Caco-2 (cell line): ENCODE results near the gene SEC61G. TPM values are rescaled to one million over a fixed set of nuclear protein-coding genes. Genes with fewer than 3 reads are reported as not detected.

Experiments used
- BruUV-seq: library from RNA; stranded (reverse); fragments of 400-500 nt; replicated peaks from 2 replicates; lab custom pipeline; 2021; lab: Mats Ljungman, UMichigan
- CTCF ChIA-PET: fragments of 300-600 bp; sonication (Branson Sonifier 250); formaldehyde crosslinking; loops from one replicate; lab custom pipeline; 2022; ENCODE audit warnings: antibody characterized with exemption; lab: Charles Lee
- POLR2A ChIA-PET: fragments of 300-600 bp; sonication (Branson Sonifier 250); formaldehyde crosslinking; loops from one replicate; lab custom pipeline; 2022; ENCODE audit warnings: antibody characterized with exemption; lab: Charles Lee
- DNase-seq, 2 experiments: peaks; one replicate each; pipeline versions ENCODE4 v3.0.0 to v3.0.0-alpha.2; 2020 to 2022
- H3K27me3 ChIP-seq: replicated peaks from 2 replicates; pipeline ENCODE4 v1.6.0; 2011; ENCODE audit warnings: low read length; ENCODE audit not compliant: control insufficient read depth, insufficient read depth
- H3K36me3 ChIP-seq: 2 replicates; pipeline ENCODE4 v1.5.1; 2011; ENCODE audit warnings: low read length; ENCODE audit not compliant: control insufficient read depth, insufficient read depth
- H3K4me1 ChIP-seq: fragments of 250-450 bp; sonication (Bioruptor Pico); 2 replicates; pipeline ENCODE4 v1.5.1; 2020; ENCODE audit warnings: mild to moderate bottlenecking
- H3K4me3 ChIP-seq: 2 replicates; pipeline ENCODE4 v1.5.1; 2011; ENCODE audit warnings: low read depth, mild to moderate bottlenecking, control low read depth, low read length
- H3K9me3 ChIP-seq: fragments of 250-450 bp; sonication (Bioruptor Pico); 2 replicates; pipeline ENCODE4 v1.5.1; 2020; ENCODE audit warnings: mild to moderate bottlenecking, moderate library complexity
- H3K27ac Mint-ChIP-seq: one replicate; pipeline ENCODE4 v1.8.0; 2022; ENCODE audit warnings: mixed read lengths; ENCODE audit not compliant: unreplicated experiment
- H3K27me3 Mint-ChIP-seq: one replicate; pipeline ENCODE4 v1.8.0; 2022; ENCODE audit warnings: mixed read lengths; ENCODE audit not compliant: insufficient read depth, unreplicated experiment
- H3K36me3 Mint-ChIP-seq: one replicate; pipeline ENCODE4 v1.8.0; 2022; ENCODE audit warnings: mild to moderate bottlenecking, mixed read lengths; ENCODE audit not compliant: insufficient read depth, unreplicated experiment
- H3K4me1 Mint-ChIP-seq: one replicate; pipeline ENCODE4 v1.8.0; 2022; ENCODE audit warnings: low read depth, mixed read lengths; ENCODE audit not compliant: unreplicated experiment
- H3K4me3 Mint-ChIP-seq: one replicate; pipeline ENCODE4 v1.8.0; 2022; ENCODE audit warnings: mild to moderate bottlenecking, moderate library complexity, mixed read lengths; ENCODE audit not compliant: unreplicated experiment
- H3K9me3 Mint-ChIP-seq: one replicate; pipeline ENCODE4 v1.8.0; 2022; ENCODE audit warnings: mixed read lengths; ENCODE audit not compliant: unreplicated experiment
- intact Hi-C: fragments of 100-400 bp; cut with micrococcal nuclease; formaldehyde crosslinking; loops from one replicate; pipeline ENCODE4 v1.10.0; 2022; ENCODE audit not compliant: unreplicated experiment
- total RNA-seq: library from RNA; stranded (reverse); gene quantifications from 2 replicates; pipeline ENCODE4 v1.2.3, GENCODE V29; 2022
- TF ChIP-seq, protein P1 (sequence below), 2 experiments: fragments of 200-600 bp in 1 of 2; IDR thresholded peaks; 1 replicate in 1 of 2; 2 replicates in 1 of 2; pipeline versions ENCODE4 v1.5.1 to v1.8.0; 2011 to 2022; ENCODE audit warnings: antibody characterized with exemption in 1 of 2, control low read depth in 1 of 2, inconsistent platforms in 1 of 2, low read depth in 1 of 2, low read length in 1 of 2, mild to moderate bottlenecking in 1 of 2, moderate library complexity in 1 of 2; ENCODE audit not compliant: insufficient read depth in 1 of 2, severe bottlenecking in 1 of 2, unreplicated experiment in 1 of 2

The SEC61G gene
- total RNA-seq, 1 experiment from 2014 or later: 189 TPM

DNA sequence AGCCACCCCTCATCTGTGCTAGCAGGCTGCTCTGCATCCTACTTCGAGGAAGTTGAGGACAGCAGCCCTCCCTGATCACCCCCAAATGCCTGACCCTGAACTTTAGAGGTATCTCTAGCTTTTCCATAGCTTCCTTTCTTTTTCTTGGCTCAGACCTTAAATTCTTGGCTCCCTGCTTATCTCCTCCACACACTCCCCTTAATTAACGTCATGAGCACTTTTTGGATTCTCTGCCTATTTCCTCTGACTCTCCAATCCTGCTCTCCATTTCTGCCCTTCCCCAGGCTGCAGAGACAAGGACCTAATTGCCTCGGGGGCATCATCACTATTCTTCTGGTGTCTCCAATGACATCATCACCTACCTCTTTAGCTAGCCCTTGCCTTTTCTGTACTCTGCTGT lies 40.8 kb upstream of the SEC61G start:
- BruUV-seq: no TSS peak
- TF ChIP-seq, protein P1, sequence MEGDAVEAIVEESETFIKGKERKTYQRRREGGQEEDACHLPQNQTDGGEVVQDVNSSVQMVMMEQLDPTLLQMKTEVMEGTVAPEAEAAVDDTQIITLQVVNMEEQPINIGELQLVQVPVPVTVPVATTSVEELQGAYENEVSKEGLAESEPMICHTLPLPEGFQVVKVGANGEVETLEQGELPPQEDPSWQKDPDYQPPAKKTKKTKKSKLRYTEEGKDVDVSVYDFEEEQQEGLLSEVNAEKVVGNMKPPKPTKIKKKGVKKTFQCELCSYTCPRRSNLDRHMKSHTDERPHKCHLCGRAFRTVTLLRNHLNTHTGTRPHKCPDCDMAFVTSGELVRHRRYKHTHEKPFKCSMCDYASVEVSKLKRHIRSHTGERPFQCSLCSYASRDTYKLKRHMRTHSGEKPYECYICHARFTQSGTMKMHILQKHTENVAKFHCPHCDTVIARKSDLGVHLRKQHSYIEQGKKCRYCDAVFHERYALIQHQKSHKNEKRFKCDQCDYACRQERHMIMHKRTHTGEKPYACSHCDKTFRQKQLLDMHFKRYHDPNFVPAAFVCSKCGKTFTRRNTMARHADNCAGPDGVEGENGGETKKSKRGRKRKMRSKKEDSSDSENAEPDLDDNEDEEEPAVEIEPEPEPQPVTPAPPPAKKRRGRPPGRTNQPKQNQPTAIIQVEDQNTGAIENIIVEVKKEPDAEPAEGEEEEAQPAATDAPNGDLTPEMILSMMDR (IDR thresholded peaks at IDR 0.05; ENCODE audit: insufficient read depth in 1 of 2, low read depth in 1 of 2, low read length in 1 of 2, severe bottlenecking in 1 of 2, unreplicated experiment in 1 of 2): no peak
- Histone ChIP-seq H3K4me3 (no peak overlapping the region), H3K4me1 (no peaks in the 10 kb centered on the region), H3K9me3 (no peaks in the 10 kb centered on the region), H3K36me3 (no peaks in the 10 kb centered on the region), H3K27me3 (no peaks in the 10 kb centered on the region)
- peaks cover 9% of the 10 kb centered on the region for H3K27me3 Mint-ChIP-seq
- ChIA-PET CTCF (no interaction called here), POLR2A (no interaction called here)
- no peaks in the 10 kb centered on the region for H3K4me1 Mint-ChIP-seq
- intact Hi-C loops: no loop called here
- H3K4me3 Mint-ChIP-seq: no peak overlapping the region
- H3K27ac Mint-ChIP-seq: no peak overlapping the region
- H3K36me3 Mint-ChIP-seq: no peaks in the 10 kb centered on the region
- no peak for DNase-seq
- H3K9me3 Mint-ChIP-seq: no peaks in the 10 kb centered on the region

DNA sequence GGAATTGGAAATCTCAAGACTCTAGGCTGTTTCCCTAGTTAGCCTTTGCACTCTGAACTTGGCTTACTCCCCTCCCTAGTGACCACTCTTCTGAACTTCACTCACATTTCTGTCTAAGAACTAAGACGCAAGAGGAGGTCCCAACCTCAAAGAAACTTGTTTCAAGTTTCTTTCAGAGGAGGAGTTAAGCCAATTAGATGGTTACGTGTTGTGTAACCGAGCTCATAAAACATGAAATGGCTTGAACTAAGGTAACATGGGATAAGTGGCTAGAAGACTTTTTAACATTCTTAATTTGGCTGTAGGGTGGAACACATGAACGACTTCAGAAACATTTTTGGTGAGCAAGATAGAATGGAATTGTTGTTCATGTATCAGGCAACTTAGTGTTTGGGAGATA lies 39.5 kb upstream of the SEC61G start:
- Mint-ChIP-seq H3K9me3 (no peaks in the 10 kb centered on the region), H3K4me1 (no peaks in the 10 kb centered on the region), H3K27me3 (peaks cover 9% of the 10 kb centered on the region), H3K27ac (no peak overlapping the region), H3K4me3 (no peak overlapping the region), H3K36me3 (no peaks in the 10 kb centered on the region)
- POLR2A ChIA-PET: no interaction called here
- BruUV-seq: no TSS peak
- H3K36me3 ChIP-seq: no peaks in the 10 kb centered on the region
- H3K4me1 ChIP-seq: no peaks in the 10 kb centered on the region
- intact Hi-C loops: no loop called here
- no peaks in the 10 kb centered on the region for H3K27me3 ChIP-seq
- H3K4me3 ChIP-seq: no peak overlapping the region
- H3K9me3 ChIP-seq: no peaks in the 10 kb centered on the region
- CTCF ChIA-PET: interaction anchor here (1.0 to 1.5 kb wide), 2 partner anchors 29 to 457 kb away, joined by 3 read pairs; no protein-coding TSS in a partner anchor
- TF ChIP-seq, protein P1 (IDR thresholded peaks at IDR 0.05; ENCODE audit: insufficient read depth in 1 of 2, low read depth in 1 of 2, low read length in 1 of 2, severe bottlenecking in 1 of 2, unreplicated experiment in 1 of 2): no peak
- no peak for DNase-seq

DNA sequence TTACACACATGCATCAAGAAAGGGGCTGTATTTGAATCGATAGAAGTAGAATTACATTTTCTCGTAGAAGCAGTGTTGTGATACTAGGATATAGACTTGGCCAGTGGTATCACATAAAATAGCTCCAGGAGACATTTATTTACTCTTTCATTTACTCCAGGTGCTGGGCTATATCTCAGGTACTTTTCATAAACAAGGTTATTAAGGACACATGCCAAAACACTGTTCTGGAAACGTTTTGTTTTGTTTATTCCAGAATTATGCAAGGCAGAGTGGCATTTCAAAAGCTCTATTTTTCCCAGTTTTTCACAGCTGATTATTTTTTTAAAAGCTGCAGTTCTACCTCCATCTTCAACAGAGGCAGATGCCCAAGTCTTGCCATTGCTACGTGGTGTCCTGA lies 37.8 kb upstream of the SEC61G start:
- H3K27me3 Mint-ChIP-seq: peaks cover 9% of the 10 kb centered on the region
- H3K4me3 ChIP-seq: no peak overlapping the region
- H3K9me3 Mint-ChIP-seq: no peaks in the 10 kb centered on the region
- intact Hi-C loops: no loop called here
- no peak overlapping the region for H3K27ac Mint-ChIP-seq
- H3K27me3 ChIP-seq: no peaks in the 10 kb centered on the region
- no peak for DNase-seq
- H3K4me1 ChIP-seq: no peaks in the 10 kb centered on the region
- no peaks in the 10 kb centered on the region for H3K9me3 ChIP-seq
- no peaks in the 10 kb centered on the region for H3K36me3 ChIP-seq
- TF ChIP-seq, protein P1 (IDR thresholded peaks at IDR 0.05; ENCODE audit: insufficient read depth in 1 of 2, low read depth in 1 of 2, low read length in 1 of 2, severe bottlenecking in 1 of 2, unreplicated experiment in 1 of 2): no peak
- H3K4me1 Mint-ChIP-seq: no peaks in the 10 kb centered on the region
- no peak overlapping the region for H3K4me3 Mint-ChIP-seq
- POLR2A ChIA-PET: no interaction called here
- CTCF ChIA-PET: interaction anchor here (0.9 kb wide), 1 partner anchor 458 kb away, joined by 3 read pairs; no protein-coding TSS in a partner anchor
- no TSS peak for BruUV-seq
- H3K36me3 Mint-ChIP-seq: no peaks in the 10 kb centered on the region
